Activated T-helper 1 cell treated with Interleukin-2 at 50 U/mL for 16 hours (primary cell): ENCODE data around the gene TMEM43.
"Not testable (repeated sequence)": the region's sequence is repeated elsewhere in the genome, so short reads cannot be mapped to it uniquely, and the experiment has no call there.

Experiments used
- DNase-seq: peaks from one replicate; pipeline ENCODE4 v3.0.0-alpha.2; 2020; ENCODE audit warnings: low read depth

The TMEM43 gene, protein sequence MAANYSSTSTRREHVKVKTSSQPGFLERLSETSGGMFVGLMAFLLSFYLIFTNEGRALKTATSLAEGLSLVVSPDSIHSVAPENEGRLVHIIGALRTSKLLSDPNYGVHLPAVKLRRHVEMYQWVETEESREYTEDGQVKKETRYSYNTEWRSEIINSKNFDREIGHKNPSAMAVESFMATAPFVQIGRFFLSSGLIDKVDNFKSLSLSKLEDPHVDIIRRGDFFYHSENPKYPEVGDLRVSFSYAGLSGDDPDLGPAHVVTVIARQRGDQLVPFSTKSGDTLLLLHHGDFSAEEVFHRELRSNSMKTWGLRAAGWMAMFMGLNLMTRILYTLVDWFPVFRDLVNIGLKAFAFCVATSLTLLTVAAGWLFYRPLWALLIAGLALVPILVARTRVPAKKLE

GRCh38 chr3:14124615-14125192 is at the start of gene TMEM43, which contains the start of gene CHCHD4:
Gene TMEM43 (plus strand): TSS chr3:14125052. CDS start chr3:14125194, 142 bp downstream.
Gene CHCHD4 (minus strand): TSS chr3:14124870. CDS start chr3:14124676, 194 bp downstream.
- peak; percentile 95 for DNase-seq

GRCh38 chr3:14075233-14075632 is 49.6 kb upstream of the TMEM43 start:
- not testable (repeated sequence) for DNase-seq

DNA sequence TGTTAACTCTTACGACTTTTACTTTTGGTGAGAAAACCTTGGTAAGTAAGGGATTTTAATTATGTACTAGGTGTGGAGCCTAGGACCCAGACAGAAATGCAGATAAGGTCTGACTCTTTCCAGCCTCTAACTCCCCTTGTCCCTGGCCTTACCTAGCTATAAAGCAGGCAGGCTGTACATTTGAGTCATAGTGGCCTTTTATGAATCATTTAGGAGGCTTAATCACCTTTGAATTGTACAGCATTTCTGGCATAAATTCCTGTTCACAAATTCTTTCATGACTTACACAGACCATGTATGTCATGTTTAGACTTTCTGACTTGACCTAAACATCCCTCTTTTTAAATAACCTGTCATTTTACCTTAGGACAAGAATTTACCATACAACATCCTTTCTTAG is 47.5 kb upstream of the TMEM43 start:
- DNase-seq: no peak

GRCh38 chr3:14082108-14082657 is 42.7 kb upstream of the TMEM43 start:
- no peak for DNase-seq

DNA sequence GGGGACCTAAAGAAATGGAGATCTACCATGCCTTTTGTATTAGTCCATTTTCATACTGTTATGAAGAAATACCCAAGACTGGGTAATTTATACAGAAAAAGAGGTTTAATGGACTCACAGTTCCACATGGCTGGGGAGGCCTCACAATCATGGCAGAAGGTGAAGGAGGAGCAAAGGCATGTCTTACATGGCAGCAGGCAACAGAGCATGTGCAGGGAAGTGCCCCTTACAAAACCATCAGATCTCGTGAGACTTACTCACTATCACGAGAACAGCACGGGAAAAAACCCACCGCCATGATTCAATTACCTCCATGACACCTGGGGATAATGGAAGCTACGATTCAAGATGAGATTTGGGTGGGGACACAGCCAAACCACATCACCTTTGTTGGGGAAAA is 37.4 kb upstream of the TMEM43 start:
- not testable (repeated sequence) for DNase-seq

DNA sequence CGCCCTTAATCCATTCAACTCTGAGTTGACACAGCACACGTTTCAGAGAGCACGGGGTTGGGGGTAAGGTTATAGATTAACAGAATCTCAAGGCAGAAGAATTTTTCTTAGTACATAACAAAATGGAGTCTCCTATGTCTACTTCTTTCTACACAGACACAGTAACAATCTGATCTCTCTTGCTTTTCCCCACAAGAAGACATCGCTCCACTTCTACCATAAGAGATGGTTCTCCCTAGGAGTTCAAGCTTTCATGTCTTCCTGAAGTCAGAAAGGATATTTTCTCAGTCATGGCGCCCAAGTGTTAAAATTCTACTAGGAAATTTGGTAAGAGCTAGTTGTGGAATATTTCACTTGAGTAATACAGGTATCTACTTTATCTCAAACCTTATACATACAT is 32.9 kb upstream of the TMEM43 start:
- not testable (repeated sequence) for DNase-seq

DNA sequence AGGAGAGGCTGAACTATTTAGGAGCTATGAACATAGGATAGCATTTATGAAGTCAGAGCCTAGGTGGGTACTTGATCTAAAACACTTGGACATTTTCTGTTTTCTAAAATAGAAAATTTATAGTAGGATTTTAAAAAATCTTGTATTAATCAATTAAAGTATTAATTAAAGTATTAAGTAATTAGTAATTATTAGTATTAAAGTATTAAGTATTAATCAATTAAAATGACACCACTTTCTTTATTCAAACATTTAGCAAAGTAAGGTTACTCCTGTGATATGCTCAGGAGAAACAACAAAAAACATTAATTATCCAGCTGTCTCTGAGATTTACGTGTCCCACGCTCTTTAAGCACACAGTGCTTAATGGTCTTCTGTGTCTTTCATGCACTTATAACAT is 32.4 kb upstream of the TMEM43 start:
- no peak for DNase-seq

- no peak for DNase-seq
Observed at GRCh38 chr3:14093831-14094230, 31.0 kb upstream of the TMEM43 start.

DNA sequence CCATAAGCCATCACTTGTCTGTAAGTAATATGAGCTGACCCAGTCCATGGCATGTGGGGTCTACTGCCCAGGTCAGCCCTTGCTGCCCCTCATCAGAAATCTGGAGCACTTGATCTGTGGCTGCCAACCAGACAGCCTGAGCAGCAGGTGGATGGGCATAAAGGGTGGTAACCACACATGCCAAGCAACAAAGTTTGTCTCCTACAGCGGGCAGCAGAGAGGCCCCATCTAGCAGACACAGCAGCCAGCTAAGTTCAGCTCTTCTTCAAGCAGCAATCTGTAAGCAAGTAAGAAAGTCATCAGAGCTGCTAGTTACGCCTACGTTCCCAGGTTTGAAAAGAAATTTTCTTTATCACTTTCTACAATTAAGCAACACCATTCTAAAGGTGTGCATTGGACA is 28.1 kb upstream of the TMEM43 start:
- no peak for DNase-seq

DNA sequence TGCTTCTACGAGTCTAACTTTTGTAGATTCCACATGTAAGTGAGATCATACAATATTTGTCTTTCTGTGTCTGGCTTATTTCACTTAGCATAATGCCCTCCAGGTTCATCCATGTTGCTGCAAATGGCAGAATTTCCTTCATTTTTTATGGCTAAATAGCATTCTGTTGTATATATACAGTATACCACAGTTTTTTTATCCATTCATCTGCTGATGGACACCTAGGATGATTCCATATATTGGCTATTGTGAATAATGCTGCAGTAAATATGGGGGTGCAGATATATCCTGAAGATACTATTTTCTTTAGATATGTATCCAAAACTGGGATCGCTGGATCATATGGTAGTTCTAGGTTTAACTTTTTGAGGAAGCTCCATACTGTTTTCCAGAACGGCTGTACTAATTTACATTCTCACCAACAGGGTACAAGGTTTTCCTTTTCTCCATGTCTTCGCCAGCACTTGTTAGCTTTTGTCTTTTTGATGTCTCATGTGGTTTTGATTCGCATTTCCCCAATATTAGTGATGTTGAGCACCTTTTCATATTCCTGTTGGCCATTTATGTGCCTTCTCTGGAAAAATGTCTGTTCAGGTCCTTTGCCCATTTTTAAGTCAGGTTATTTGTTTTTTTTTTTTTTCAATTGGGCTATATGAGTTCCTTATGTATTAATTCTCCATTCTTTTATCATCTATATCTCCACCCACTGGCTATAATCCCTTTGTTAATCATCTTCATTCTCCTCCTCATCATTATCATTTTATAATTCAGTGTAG is 27.0 kb upstream of the TMEM43 start:
- no peak for DNase-seq

DNA sequence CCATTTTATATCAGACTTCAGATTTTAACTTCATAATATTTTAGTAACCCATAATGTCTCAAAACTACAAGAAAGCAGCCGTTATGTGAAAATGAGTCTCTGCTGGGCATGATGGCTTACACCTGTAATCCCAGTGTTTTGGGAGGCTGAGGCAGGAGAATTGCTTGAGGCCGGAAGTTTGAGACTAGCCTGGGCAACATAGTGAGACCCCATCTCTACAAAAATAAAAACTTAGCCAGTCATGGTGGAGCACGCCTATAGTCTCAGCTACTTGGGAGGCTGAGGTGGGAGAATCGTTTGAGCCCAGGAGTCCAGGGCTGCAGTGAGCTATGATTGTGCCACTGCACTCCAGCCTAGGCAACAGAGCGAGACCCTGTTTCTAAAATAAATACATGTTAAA is 15.0 kb upstream of the TMEM43 start:
- not testable (repeated sequence) for DNase-seq

GRCh38 chr3:14110699-14111098 is 14.2 kb upstream of the TMEM43 start:
- DNase-seq: no peak

DNA sequence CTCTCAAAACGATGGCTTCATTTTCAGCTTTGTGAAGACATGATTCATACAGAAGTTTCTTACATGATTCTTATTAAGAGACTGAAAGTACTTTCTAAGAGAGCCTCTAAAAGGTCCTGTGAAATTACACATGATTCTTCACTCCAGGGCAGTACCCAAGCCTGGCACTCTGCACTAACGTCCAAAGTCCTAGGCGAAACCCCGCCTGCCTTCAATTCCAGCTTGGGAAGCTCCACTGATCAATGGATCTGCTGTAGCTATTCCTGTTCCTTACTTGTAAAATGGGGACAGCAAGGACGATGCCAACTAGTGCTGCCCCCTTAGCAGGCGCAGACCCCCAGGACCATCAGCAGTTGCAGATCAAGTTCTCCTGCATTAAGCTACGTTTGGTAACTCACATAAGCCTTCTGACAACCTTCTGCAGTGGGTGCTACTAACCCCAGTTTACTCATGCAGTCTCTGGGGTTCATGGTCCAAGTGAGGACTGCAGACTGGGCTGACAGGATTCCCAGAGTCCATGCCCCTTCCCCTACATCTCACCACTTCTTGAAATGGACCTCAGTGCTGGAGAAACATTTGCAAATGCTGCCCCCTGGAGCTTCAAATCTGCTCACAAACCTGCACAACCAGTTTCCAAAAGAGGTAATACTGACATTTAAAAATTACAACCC is 10.8 kb upstream of the TMEM43 start:
- no peak for DNase-seq

- DNase-seq: no peak
Observed at GRCh38 chr3:14117468-14118399, 7.1 kb upstream of the TMEM43 start.

GRCh38 chr3:14118400-14119381 is 6.2 kb upstream of the TMEM43 start:
- no peak for DNase-seq

DNA sequence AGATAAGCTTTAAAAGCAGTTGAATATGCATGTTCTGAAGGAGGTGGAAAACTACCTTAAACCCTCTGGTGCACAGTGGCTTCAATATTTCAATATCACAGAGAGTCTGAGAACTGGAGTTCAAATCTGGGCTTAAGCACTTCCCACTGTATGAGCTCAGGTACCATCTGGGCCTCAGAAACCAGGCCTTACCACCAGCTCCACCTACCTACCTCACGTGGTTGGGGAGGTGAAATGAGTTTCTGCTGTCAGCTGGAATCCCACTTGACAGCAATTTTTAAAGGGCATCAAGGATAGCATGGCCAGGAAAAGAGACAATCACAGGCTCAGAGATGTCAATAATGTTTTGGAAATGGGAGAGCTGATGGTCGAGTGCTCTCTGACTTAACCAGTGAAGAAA is 5.2 kb upstream of the TMEM43 start:
- DNase-seq: no peak

DNA sequence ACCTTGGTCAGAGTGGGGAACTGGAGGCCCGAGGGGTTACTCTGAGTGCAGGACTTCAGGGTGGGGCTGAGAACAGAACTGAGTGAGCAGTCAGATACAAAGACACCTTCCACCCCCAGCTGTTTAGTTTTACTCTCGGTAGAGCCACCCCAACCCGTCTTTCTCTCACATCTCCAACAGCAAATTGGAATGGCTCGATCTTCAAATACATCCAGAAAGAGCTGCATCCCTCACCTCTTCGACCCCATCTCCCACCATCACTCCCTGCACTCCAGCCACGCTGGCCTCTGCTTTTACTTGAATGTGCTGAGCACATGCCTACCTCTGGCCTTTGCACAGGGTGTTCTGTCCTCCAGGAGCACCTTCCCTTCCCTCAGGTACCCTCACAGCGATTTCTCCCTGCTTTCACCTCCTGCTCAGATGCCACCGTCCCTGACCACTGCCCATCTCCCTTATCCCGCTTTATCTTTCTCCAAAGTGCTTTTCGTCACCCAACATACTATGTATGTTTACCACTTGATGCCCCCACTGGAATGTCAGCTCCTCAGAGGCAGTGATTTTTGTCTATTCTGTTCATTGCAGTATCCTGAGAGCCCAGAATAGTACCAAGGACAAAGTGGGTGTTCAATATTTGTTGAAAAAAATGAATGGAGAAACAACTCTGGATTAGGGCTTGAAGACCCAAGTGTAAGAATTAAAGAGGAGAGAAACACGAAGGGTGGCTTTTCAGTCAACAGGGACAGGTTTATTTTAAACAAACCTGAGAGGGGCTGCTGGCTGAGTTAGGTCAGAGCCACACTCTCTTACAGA is 4.5 kb upstream of the TMEM43 start:
- DNase-seq: no peak

DNA sequence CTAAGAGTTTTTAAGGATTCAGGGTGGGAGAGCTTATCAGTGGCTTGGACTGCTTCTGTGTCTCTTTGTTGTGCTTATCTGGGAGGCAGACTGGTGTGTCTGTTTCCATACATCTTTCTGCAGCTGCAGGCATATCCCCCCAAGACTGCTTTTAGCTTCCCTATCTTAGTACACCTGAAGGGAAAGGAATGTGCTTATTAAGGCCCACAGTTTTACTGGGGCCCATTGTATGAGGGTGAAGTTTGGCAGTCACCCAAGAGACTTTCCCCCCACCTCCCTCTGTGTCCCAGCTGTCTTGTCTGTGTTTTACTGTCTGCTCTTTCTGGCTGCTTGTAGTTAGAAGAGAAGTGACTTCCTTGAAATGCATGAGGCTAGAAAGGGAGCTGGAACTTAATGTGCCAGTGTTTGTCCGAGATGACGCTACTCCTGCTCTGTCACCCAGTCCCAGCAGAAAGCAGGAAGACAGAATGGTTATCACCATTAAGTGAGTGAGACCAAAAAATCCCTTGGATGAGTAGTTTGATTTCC is 3.9 kb upstream of the TMEM43 start:
- DNase-seq: not testable (repeated sequence)
